GM21381 (cell line): Measurements from ENCODE around the gene UGT2B10.

Experiments used
- ATAC-seq: cut with Tn5 transposase; IDR thresholded peaks from one replicate; pipeline ENCODE4 v1.9.1; 2021; ENCODE audit warnings: mild to moderate bottlenecking, moderate library complexity; ENCODE audit not compliant: unreplicated experiment

UGT2B10 gene

GRCh38 chr4:68869274-68869773 lies 53.5 kb downstream of the UGT2B10 start:
- ATAC-seq, result no peak

GRCh38 chr4:68871809-68872642 lies 56.2 kb downstream of the UGT2B10 start:
- no peak for ATAC-seq

- no peak for ATAC-seq
These were observed 57.1 kb downstream of the UGT2B10 start for GRCh38 chr4:68872643-68873502.

- ATAC-seq, result no peak
These were observed 58.7 kb downstream of the UGT2B10 start for GRCh38 chr4:68874507-68874906.

GRCh38 chr4:68877555-68877954 lies 61.8 kb downstream of the UGT2B10 start:
- ATAC-seq, result no peak

- no peak for ATAC-seq
These were observed 62.3 kb downstream of the UGT2B10 start for GRCh38 chr4:68878048-68878447.
